ENCODE data around the gene GPN2. TPM values are rescaled to one million over a fixed set of nuclear protein-coding genes. Genes with fewer than 3 reads are reported as not detected.

The GPN2 gene
- total and polyA plus RNA-seq, 9 of the 15 experiments (the other 6 are each of a cell fraction or from before 2014, with no cell fraction given) = 9.9 to 58.8 (median 20.4) TPM

GRCh38 chr1:26913754-26914619, 23.9 kb upstream of the GPN2 start, which contains the start of gene NR0B2 (continued):
- TF ChIP-seq ARHGAP35 (IDR thresholded peaks at IDR 0.05; ENCODE audit: partially characterized antibody) (no peak), TCFL5 (CRISPR knock-in tag; conservative IDR thresholded peaks at IDR 0.05) (no peak), ZSCAN29 (IDR thresholded peaks at IDR 0.05) (no peak), TFAP4 (CRISPR knock-in tag; IDR thresholded peaks at IDR 0.05; ENCODE audit: borderline replicate concordance) (peak; percentile 65; the same call in 1 of the 2 replicates), TEAD1 (CRISPR knock-in tag; IDR thresholded peaks at IDR 0.05) (no peak), PRMT5 (CRISPR knock-in tag; IDR thresholded peaks at IDR 0.05) (no peak), FOXJ3 (CRISPR knock-in tag; IDR thresholded peaks at IDR 0.05) (no peak), HES1 (IDR thresholded peaks at IDR 0.05; ENCODE audit: low read depth) (no peak), ZNF24 (IDR thresholded peaks at IDR 0.05) (no peak), PATZ1 (CRISPR knock-in tag; IDR thresholded peaks at IDR 0.05; ENCODE audit: borderline replicate concordance) (no peak), SRSF7 (optimal IDR thresholded peaks at IDR 0.05; ENCODE audit: low read depth, low read length) (no peak), ZNF766 (CRISPR knock-in tag; conservative IDR thresholded peaks at IDR 0.05) (peak; percentile 72; the same call in 1 of the 2 replicates), KLF6 (CRISPR knock-in tag; IDR thresholded peaks at IDR 0.05; ENCODE audit: borderline replicate concordance) (0 out of 2 replicates have a peak, but pooled peaks have one; percentile 36)

Data from K562 (cell line).